NCI-H146 treated with DMSO at 0.1 percent for 48 hours (cell line): Measurements from ENCODE around the gene BCO2.
"Not testable (repeated sequence)": the region's sequence is repeated elsewhere in the genome, so short reads cannot be mapped to it uniquely, and the experiment has no call there.

ENCODE experiments used
- DNase-seq: peaks from one replicate; lab custom pipeline; 2025; ENCODE audit not compliant: unreplicated experiment; lab: John Stamatoyannopoulos, UW

BCO2 gene

GRCh38 chr11:112174789-112175598 is at the start of gene BCO2:
Gene BCO2, plus strand, starts transcription at chr11:112175512. Its CDS starts 90 bp downstream, at chr11:112175602.
- DNase-seq, result peak; percentile 51

GRCh38 chr11:112127056-112127455 is 48.3 kb upstream of the BCO2 start:
- no peak for DNase-seq

- DNase-seq, result no peak
These were observed 46.7 kb upstream of the BCO2 start for GRCh38 chr11:112128483-112129121.

- DNase-seq, result no peak
These were observed 45.7 kb upstream of the BCO2 start for GRCh38 chr11:112129656-112130055.

- DNase-seq, result no peak
These were observed 42.6 kb upstream of the BCO2 start for GRCh38 chr11:112132737-112133136.

- DNase-seq, result no peak
These were observed 40.8 kb upstream of the BCO2 start for GRCh38 chr11:112134473-112134872.

- DNase-seq, result no peak
These were observed 31.7 kb upstream of the BCO2 start for GRCh38 chr11:112143597-112143996.

GRCh38 chr11:112150517-112150916 is 24.8 kb upstream of the BCO2 start:
- DNase-seq, result no peak

GRCh38 chr11:112156153-112156955 is 19.0 kb upstream of the BCO2 start:
- DNase-seq, result no peak

GRCh38 chr11:112156956-112157766 is 18.2 kb upstream of the BCO2 start:
- no peak for DNase-seq

GRCh38 chr11:112159098-112160065 is 15.9 kb upstream of the BCO2 start:
- no peak for DNase-seq

GRCh38 chr11:112160091-112160848 is 15.0 kb upstream of the BCO2 start:
- no peak for DNase-seq

GRCh38 chr11:112161012-112161411 is 14.3 kb upstream of the BCO2 start:
- no peak for DNase-seq

- DNase-seq, result not testable (repeated sequence)
These were observed 13.1 kb upstream of the BCO2 start for GRCh38 chr11:112162200-112162599.

GRCh38 chr11:112162761-112163546 is 12.4 kb upstream of the BCO2 start:
- DNase-seq, result no peak

- DNase-seq, result no peak
These were observed 11.2 kb upstream of the BCO2 start, which contains the start of gene IL18 for GRCh38 chr11:112163875-112164685. Gene IL18, minus strand, starts transcription at chr11:112164094. Its CDS starts 9,041 bp downstream, at chr11:112155053.

GRCh38 chr11:112165049-112165448 is 10.3 kb upstream of the BCO2 start:
- no peak for DNase-seq
